Measurements from ENCODE around the gene SDK1. TPM values are rescaled to one million over a fixed set of nuclear protein-coding genes. Genes with fewer than 3 reads are reported as not detected.

Gene SDK1
- total RNA-seq, 2 experiments from 2014 or later = 0.19 to 0.36 TPM

DNA sequence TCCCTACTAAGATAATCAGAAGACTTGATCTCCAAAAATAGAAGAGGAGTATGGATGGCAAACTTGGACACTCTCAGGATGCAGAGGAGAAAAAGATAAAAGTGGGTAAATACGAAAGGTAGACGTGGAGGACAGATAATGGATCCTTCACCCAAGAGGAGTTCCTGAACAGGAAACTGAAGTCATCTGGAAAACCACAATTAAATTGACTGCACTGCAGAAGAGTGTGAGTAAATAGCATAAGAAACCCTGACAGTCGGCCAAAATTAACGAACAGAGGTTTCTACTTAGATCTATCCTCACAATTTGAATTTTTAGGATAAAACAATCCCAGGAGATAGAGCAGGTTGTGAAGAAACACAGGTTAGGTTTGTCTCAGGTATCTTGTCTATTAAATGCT, 70.5 kb downstream of the SDK1 start:
- Histone ChIP-seq H3K4me2 (ENCODE audit: low read length) (no peak overlapping the region; the same call in 1 of the 2 replicates), H3K4me1 (ENCODE audit: insufficient read depth, low read length, poor library complexity, severe bottlenecking) (no peaks in the 10 kb centered on the region), H3K36me3 (ENCODE audit: insufficient read depth, low read length) (no peaks in the 10 kb centered on the region), H3K9me2 (ENCODE audit: insufficient read depth, low read length) (no peaks in the 10 kb centered on the region), H3K79me2 (ENCODE audit: insufficient read depth, low read depth, low read length) (no peaks in the 10 kb centered on the region), H3K27ac (ENCODE audit: low read depth, low read length, poor library complexity, severe bottlenecking) (no peak overlapping the region), H3K4me3 (ENCODE audit: low read depth, low read length, poor library complexity, severe bottlenecking) (no peak overlapping the region), H4K20me1 (ENCODE audit: insufficient read depth, low read length) (no peaks in the 10 kb centered on the region), H2AFZ (ENCODE audit: low read length) (no peak overlapping the region), H3K9me3 (ENCODE audit: low read length) (no peaks in the 10 kb centered on the region)
- POLR2A ChIA-PET = no interaction called here
- intact Hi-C loops (cut with micrococcal nuclease; ENCODE audit: unreplicated experiment) = no loop called here
- no TSS peak for BruUV-seq (replicated peaks)
- DNase-seq (ENCODE audit: low spot score) = no peak
- CTCF ChIA-PET (ENCODE audit: unreplicated experiment) = no interaction called here
- TF ChIP-seq, protein P1, sequence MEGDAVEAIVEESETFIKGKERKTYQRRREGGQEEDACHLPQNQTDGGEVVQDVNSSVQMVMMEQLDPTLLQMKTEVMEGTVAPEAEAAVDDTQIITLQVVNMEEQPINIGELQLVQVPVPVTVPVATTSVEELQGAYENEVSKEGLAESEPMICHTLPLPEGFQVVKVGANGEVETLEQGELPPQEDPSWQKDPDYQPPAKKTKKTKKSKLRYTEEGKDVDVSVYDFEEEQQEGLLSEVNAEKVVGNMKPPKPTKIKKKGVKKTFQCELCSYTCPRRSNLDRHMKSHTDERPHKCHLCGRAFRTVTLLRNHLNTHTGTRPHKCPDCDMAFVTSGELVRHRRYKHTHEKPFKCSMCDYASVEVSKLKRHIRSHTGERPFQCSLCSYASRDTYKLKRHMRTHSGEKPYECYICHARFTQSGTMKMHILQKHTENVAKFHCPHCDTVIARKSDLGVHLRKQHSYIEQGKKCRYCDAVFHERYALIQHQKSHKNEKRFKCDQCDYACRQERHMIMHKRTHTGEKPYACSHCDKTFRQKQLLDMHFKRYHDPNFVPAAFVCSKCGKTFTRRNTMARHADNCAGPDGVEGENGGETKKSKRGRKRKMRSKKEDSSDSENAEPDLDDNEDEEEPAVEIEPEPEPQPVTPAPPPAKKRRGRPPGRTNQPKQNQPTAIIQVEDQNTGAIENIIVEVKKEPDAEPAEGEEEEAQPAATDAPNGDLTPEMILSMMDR (conservative IDR thresholded peaks at IDR 0.05; ENCODE audit: low read length) = no peak
- no peak for TF ChIP-seq EZH2phosphoT487 (IDR thresholded peaks at IDR 0.05; ENCODE audit: borderline replicate concordance, low read depth, low read length)

DNA sequence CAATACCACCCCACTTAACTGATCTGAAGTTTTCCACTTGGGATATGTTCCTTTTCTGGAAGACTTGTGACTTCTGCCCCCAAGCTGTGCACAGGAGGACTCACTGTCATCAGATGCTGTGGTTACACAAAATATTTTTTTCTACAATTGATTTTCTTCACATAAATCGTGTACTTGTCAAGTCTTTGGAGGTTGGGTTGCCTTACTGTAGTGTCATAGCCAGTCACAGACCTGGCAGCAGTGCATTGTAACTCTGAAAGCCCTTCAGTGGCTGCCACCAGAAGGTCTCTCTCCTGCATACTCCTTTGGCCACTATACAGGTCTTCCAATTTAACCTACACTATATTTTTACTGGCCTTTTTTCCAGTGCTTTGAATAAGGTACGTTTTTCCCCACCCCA, 73.2 kb downstream of the SDK1 start:
- TF ChIP-seq EZH2phosphoT487 (IDR thresholded peaks at IDR 0.05; ENCODE audit: borderline replicate concordance, low read depth, low read length) = no peak
- TF ChIP-seq, protein P1 (conservative IDR thresholded peaks at IDR 0.05; ENCODE audit: low read length) = no peak
- ChIA-PET CTCF (ENCODE audit: unreplicated experiment) (no interaction called here), POLR2A (interaction anchor here (0.7 to 1.1 kb wide), 2 partner anchors 38 to 118 kb away, joined by 3 read pairs; no protein-coding TSS in a partner anchor)
- DNase-seq (ENCODE audit: low spot score) = no peak
- Histone ChIP-seq H4K20me1 (ENCODE audit: insufficient read depth, low read length) (no peaks in the 10 kb centered on the region), H3K79me2 (ENCODE audit: insufficient read depth, low read depth, low read length) (no peaks in the 10 kb centered on the region), H3K9me2 (ENCODE audit: insufficient read depth, low read length) (no peaks in the 10 kb centered on the region), H3K9me3 (ENCODE audit: low read length) (no peaks in the 10 kb centered on the region), H3K4me1 (ENCODE audit: insufficient read depth, low read length, poor library complexity, severe bottlenecking) (no peaks in the 10 kb centered on the region), H3K4me2 (ENCODE audit: low read length) (no peak overlapping the region), H3K4me3 (ENCODE audit: low read depth, low read length, poor library complexity, severe bottlenecking) (no peak overlapping the region), H3K27ac (ENCODE audit: low read depth, low read length, poor library complexity, severe bottlenecking) (no peak overlapping the region), H2AFZ (ENCODE audit: low read length) (no peak overlapping the region), H3K36me3 (ENCODE audit: insufficient read depth, low read length) (no peaks in the 10 kb centered on the region)
- no TSS peak for BruUV-seq (replicated peaks)
- intact Hi-C loops (cut with micrococcal nuclease; ENCODE audit: unreplicated experiment) = no loop called here

DNA sequence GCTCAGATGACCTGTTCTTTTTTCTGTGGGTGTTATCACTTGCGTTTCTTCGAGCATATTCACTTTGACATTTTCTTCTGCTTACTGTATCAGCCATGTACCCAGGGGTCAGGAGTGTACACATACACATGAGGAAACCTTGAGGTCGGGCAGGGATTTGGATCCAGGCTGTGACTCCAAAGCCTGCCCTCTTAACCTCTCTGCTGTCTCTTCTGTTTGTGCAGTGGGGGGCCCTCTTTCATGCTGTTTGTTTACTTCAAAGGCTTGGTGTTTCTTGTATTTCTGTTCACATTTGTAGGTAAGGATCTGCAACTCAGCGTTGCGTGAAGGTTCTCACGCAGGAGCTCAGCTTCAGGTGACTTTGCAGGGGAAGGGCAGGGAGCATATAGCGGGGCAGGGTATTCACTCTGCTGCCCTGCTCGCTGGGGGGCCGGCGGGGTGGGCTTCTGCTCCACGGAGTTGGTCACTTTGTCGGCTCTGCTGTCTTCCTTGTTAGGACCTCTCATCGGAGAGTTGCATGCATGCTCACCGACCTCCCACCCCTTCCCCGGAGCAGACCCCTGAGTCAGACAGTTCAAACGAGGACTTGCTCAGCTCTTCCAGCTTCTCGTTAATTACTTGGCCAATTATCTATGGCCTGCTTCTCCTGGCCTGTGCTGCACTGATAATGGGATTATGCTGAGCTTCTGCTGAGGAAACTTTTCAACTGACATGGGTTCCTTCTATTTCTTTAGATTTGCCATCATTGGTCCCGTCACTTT, 77.5 kb downstream of the SDK1 start:
- no peaks in the 10 kb centered on the region for H3K9me3 ChIP-seq (ENCODE audit: low read length)
- no peaks in the 10 kb centered on the region for H4K20me1 ChIP-seq (ENCODE audit: insufficient read depth, low read length)
- intact Hi-C loops (cut with micrococcal nuclease; ENCODE audit: unreplicated experiment) = no loop called here
- ChIA-PET POLR2A (interaction anchor here (0.7 kb wide), 1 partner anchor 42 kb away, joined by 3 read pairs; no protein-coding TSS in a partner anchor), CTCF (ENCODE audit: unreplicated experiment) (no interaction called here)
- H3K4me2 ChIP-seq (ENCODE audit: low read length) = no peak overlapping the region
- no peak overlapping the region for H2AFZ ChIP-seq (ENCODE audit: low read length)
- H3K27ac ChIP-seq (ENCODE audit: low read depth, low read length, poor library complexity, severe bottlenecking) = no peak overlapping the region
- H3K79me2 ChIP-seq (ENCODE audit: insufficient read depth, low read depth, low read length) = no peaks in the 10 kb centered on the region
- TF ChIP-seq, protein P1 (conservative IDR thresholded peaks at IDR 0.05; ENCODE audit: low read length) = no peak
- no peak for TF ChIP-seq EZH2phosphoT487 (IDR thresholded peaks at IDR 0.05; ENCODE audit: borderline replicate concordance, low read depth, low read length)
- no peak for DNase-seq (ENCODE audit: low spot score)
- no peaks in the 10 kb centered on the region for H3K36me3 ChIP-seq (ENCODE audit: insufficient read depth, low read length)
- no peaks in the 10 kb centered on the region for H3K9me2 ChIP-seq (ENCODE audit: insufficient read depth, low read length)
- BruUV-seq (replicated peaks) = no TSS peak
- no peak overlapping the region for H3K4me3 ChIP-seq (ENCODE audit: low read depth, low read length, poor library complexity, severe bottlenecking)
- H3K4me1 ChIP-seq (ENCODE audit: insufficient read depth, low read length, poor library complexity, severe bottlenecking) = no peaks in the 10 kb centered on the region

Measured in OCI-LY7 (cell line).